ENCODE measurements around the gene PPP2R5C. TPM values are rescaled to one million over a fixed set of nuclear protein-coding genes. Genes with fewer than 3 reads are reported as not detected.

PPP2R5C gene
- total and polyA plus RNA-seq, 9 of the 15 experiments (the other 6 are each of a cell fraction or from before 2014, with no cell fraction given) = 284 to 617 (median 395) TPM

- TF ChIP-seq ZBTB5 (IDR thresholded peaks at IDR 0.05) (no peak), POLR3G (IDR thresholded peaks at IDR 0.05; ENCODE audit: extremely low read depth, insufficient read length, insufficient replicate concordance) (no peak), DIDO1 (tag; IDR thresholded peaks at IDR 0.05; ENCODE audit: low read depth) (no peak), EZH2 (IDR thresholded peaks at IDR 0.05; ENCODE audit: borderline replicate concordance, low read depth, low read length) (no peak), PHF8 (IDR thresholded peaks at IDR 0.05; ENCODE audit: borderline replicate concordance, low read length) (no peak), KDM2B (CRISPR knock-in tag; IDR thresholded peaks at IDR 0.05) (no peak), ZC3H8 (IDR thresholded peaks at IDR 0.05) (no peak), ZNF41 (CRISPR knock-in tag; conservative IDR thresholded peaks at IDR 0.05) (no peak), MLLT1 (IDR thresholded peaks at IDR 0.05) (0 out of 4 replicates have a peak, but pooled peaks of 1 of the 2 experiments have one; percentile 52), L3MBTL2 (IDR thresholded peaks at IDR 0.05) (peak; percentile 60), MBD2 (IDR thresholded peaks at IDR 0.05; ENCODE audit: borderline replicate concordance, low read depth) (no peak), BCL6 (CRISPR knock-in tag; IDR thresholded peaks at IDR 0.05) (no peak), BCLAF1 (IDR thresholded peaks at IDR 0.05; ENCODE audit: borderline replicate concordance in 1 of 2, control insufficient read depth in 1 of 2, low read depth in 2 of 2, low read length in 1 of 2) (no peak), E2F6 (IDR thresholded peaks at IDR 0.05; ENCODE audit: borderline replicate concordance in 1 of 2, extremely low read depth in 1 of 2, insufficient read depth in 1 of 2, insufficient read length in 1 of 2, low read depth in 1 of 2, low read length in 1 of 2, poor library complexity in 1 of 2, severe bottlenecking in 1 of 2) (no peak), SRSF1 (IDR thresholded peaks at IDR 0.05; ENCODE audit: low read depth, low read length) (no peak), ZSCAN29 (IDR thresholded peaks at IDR 0.05) (no peak), EP300 (IDR thresholded peaks at IDR 0.05; ENCODE audit: low read length) (peak; percentile 55; the same call in 1 of the 2 replicates), FOSL1 (tag; conservative IDR thresholded peaks at IDR 0.05) (no peak; the same call in none of the 2 replicates), XRCC5 (IDR thresholded peaks at IDR 0.05; ENCODE audit: low read depth, low read length) (no peak), HNRNPUL1 (IDR thresholded peaks at IDR 0.05; ENCODE audit: low read length) (no peak), BCOR (IDR thresholded peaks at IDR 0.05) (no peak), CXXC5 (CRISPR knock-in tag; IDR thresholded peaks at IDR 0.05) (peak; percentile 77), FOXA3 (CRISPR knock-in tag; conservative IDR thresholded peaks at IDR 0.05 in 1 of 2, IDR thresholded peaks at IDR 0.05 in 1 of 2) (no peak)
Measured at GRCh38 chr14:101732118-101732517, 29.4 kb upstream of the PPP2R5C start (continued).
